A673 (cell line): Measurements from ENCODE around the gene CHST12.

Source experiments
- EZH2 ChIP-seq: fragments of 200-600 bp; sonication (generic); IDR thresholded peaks from 2 replicates; pipeline ENCODE4 v1.6.1; 2017; ENCODE audit warnings: borderline replicate concordance, low read depth, mild to moderate bottlenecking, mixed read lengths, antibody characterized with exemption, low read length; ENCODE audit not compliant: poor library complexity, severe bottlenecking
- TF ChIP-seq, protein P1 (sequence below): fragments of 300-800, 200-600 bp; sonication (generic); conservative IDR thresholded peaks from 2 replicates; pipeline ENCODE4 v1.5.1; 2017; ENCODE audit warnings: low read depth, mild to moderate bottlenecking, antibody characterized with exemption, low read length, moderate library complexity, mixed read lengths

DNA sequence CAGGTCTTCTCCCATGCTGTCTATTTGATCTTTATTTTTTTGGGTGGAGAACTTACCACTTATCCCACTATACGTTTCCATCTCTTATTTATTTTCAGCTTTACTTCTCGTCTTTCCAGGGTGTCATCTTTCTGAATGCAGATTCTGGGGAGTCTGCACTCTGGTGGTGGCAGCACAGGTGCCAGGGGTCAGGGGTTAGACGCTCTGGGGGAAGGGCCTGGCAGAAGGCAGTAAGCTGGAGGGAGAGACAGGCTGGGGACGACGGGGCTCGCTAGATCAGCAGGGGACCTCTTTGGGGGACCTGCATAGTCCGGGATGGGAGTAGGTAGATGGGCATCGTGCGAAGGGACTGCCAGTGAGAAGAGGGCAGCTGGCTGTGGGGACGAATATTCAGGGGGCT is 22.3 kb downstream of the CHST12 start:
- TF ChIP-seq, protein P1, sequence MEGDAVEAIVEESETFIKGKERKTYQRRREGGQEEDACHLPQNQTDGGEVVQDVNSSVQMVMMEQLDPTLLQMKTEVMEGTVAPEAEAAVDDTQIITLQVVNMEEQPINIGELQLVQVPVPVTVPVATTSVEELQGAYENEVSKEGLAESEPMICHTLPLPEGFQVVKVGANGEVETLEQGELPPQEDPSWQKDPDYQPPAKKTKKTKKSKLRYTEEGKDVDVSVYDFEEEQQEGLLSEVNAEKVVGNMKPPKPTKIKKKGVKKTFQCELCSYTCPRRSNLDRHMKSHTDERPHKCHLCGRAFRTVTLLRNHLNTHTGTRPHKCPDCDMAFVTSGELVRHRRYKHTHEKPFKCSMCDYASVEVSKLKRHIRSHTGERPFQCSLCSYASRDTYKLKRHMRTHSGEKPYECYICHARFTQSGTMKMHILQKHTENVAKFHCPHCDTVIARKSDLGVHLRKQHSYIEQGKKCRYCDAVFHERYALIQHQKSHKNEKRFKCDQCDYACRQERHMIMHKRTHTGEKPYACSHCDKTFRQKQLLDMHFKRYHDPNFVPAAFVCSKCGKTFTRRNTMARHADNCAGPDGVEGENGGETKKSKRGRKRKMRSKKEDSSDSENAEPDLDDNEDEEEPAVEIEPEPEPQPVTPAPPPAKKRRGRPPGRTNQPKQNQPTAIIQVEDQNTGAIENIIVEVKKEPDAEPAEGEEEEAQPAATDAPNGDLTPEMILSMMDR: no peak
- TF ChIP-seq EZH2: no peak
